Measurements from ENCODE around the gene NMNAT2.
"Not testable (repeated sequence)": the region's sequence is repeated elsewhere in the genome, so short reads cannot be mapped to it uniquely, and the experiment has no call there.

NMNAT2 gene

DNA sequence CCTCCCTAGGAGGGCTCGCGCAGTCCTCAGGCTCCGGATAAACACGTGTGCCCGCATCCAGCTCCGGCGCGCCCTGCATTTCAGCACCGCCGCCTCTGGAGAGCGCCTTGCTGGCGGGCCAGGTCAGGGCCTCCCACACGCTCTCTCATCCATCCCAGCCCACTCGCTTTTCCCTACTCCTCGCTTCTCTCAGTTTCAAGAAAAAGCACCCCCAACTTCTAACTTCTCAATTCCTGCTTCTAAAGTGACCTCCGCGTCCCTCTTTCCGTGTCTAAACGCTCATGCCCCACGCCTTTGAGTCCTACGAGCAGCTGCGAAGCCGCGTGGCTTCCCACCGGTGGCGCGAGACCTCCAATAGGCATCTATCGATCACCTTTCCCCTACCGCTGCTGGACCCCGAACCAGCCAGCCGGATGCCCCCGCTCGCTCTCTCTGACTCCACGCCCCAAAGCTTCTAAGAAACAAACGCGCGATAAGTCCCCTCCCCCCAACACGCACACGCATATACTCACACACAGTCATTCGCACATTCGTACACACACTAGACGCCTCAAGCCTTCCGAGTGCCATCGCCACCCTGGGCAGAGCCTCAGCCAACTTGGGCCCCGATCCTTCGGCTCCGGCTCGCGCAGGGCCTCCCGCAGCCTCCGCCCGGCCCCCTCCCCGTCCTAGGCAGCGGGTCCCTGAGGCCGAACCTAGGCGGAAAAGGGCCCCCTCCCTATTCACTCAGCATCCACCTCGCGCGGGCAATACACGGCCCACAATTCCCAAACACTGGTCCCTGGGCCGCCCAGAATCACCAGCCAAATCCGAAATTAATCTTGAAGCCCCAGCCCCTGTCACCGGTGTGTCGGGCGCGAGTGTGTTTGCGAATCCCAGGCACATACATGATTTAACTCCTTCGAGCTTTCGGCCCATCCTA is 1.1 kb downstream of the NMNAT2 start:
- peak; percentile 61 for DNase-seq

DNA sequence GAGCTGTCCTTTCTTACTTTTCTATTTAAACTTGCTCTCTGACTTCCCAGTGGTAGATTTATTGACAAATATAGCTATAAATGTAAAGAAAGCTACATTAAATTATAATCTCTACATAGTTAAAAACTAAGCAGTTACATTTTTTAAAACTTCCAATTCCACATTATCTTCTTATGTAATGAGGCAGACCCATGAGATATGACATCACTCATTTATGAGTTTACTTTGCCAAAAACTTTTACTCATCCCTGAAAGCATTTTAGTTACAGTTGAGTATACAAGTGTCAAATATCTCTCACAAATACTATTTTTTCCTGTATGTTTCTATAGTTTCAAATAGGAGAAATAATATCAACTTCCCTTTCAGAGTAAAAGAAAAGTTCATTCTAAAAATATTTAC is 3.8 kb downstream of the NMNAT2 start:
- DNase-seq, result no peak

DNA sequence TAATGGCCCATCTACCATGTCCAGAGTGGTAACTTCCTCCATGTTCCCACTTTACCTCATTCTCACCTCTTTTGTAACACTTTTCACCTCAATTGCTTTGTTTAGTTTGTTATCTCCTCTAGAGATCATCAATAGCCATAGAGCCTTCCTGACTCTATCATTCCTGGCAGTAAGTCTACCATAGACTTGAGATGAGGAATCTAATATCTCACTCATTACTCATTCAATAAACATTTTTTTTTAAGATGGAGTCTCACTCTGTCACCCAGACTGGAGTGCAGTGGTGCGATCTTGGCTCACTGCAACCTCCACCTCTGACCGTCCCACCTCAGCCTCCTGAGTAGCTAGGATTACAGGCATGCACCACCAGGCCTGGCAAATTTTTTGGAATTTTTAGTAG is 7.1 kb downstream of the NMNAT2 start:
- no peak for DNase-seq

DNA sequence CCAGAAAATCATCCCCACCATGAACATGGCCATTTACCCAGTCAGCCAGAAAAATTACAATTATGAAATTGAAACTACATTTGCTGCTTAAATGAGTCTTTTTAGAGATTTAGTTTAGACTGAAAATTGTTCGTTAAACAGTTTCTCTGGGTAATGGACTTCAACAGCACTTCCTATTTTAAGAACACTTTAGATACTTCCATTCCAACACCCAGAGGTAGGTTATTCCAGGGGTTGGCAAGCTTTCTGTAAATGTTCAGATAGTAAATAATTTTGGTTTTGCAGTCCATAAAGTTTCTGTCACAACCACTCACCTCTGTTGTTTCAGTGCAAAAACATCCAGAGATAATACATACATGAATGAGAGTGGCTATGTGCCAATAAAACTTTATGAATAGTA is 10.2 kb downstream of the NMNAT2 start:
- no peak for DNase-seq

DNA sequence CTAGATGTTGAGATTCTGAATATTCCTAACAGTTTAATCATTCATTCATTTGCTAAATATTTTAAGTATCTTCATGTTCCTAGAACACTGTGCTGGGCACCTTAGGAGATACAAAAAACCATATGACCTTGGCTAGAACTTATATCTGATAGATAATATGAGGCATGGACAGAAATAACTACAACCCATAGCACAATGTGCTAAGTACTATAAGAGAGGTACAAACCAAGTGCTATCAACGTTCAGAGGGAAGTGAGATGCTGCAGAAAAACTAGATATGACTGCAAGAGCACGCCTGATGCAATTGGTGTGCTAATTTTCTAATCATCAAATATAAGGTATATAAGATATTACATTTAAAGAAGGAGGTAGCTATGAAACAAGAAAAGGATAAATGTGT is 10.7 kb downstream of the NMNAT2 start:
- no peak for DNase-seq

DNA sequence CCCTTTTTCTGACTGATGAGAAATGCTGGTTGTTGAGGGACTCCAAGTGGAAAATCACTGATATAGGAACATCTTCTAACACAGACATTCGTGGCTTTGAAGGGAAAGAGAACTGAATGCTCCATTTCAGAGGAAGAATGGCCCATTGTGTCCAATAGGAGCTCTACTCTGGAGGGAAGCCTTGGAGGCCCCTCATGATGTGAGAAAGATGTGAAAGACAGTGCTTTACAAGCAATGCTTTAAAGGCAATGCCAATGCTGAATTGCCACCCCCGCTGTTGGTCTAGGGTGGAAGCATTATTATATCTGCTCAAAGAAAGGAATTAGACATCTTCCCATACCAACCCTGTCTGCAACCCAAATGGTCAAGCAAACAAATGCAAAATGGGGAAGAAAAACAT is 13.7 kb downstream of the NMNAT2 start:
- DNase-seq, result no peak

DNA sequence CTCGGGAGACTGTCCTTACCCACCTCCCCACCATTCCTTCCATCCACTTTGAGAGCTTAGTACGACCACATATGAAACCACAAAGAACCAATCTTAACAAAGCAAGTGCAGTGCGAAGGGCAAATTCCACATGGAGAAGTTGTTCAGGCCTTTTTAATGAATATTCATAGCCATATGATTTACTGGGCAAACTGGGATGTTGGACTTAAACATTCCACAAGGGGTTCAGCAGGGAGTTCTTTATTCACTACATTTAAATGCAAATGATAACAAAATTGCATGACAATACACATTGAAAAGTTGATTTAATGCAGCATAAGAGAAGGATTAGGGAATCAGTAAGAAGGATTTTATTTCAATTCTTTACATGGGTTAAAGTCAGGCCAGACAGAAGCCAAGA is 14.7 kb downstream of the NMNAT2 start:
- no peak for DNase-seq

DNA sequence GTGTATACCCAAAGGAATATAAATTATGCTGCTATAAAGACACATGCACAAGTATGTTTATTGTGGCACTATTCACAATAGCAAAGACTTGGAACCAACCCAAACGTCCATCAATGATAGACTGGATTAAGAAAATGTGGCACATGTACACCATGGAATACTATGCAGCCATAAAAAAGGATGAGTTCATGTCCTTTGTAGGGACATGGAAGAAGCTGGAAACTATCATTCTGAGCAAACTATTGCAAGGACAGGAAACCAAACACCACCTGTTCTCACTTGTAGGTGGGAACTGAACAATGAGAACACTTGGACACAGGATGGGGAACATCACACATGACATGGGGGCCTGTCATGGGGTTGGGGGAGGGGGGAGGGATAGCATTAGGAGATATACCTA is 16.6 kb downstream of the NMNAT2 start:
- not testable (repeated sequence) for DNase-seq

DNA sequence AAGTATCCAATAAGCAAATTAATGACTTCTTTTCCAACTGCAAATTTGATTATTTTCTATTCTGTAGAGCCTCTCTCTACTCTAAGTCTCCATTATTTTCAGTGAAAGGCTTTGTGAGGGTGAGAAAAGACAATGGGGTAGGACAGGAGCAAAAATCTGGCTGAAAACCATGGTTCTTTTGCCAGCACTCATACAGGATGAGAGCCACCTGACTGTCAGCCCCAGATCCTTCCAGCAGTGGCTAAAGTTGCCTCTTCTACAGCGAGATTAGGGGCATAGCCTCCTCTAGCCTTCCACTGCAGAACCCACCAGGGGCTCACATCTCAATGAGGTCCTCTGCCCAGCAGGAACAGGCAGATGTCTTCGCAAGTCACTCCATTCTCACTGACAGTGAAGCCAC is 23.7 kb downstream of the NMNAT2 start:
- DNase-seq, result no peak

DNA sequence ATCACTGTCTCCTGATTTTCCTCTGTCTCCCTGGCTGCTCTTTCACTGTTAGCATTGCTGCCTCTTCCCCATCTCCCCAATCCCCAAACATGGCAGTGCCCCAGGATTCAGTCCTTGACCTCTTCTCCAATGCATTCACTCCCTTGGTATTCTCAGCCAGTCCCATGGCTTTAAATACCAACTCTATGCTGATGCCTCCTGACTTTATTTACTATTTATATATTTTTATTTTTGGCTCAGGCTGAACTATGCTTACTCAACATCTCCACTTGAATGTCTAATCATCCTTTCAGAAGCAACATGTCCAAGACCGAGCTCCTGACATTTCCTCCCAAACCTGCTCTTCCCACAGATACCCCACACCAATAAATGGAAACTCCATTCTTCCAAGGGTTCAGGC is 26.3 kb downstream of the NMNAT2 start:
- DNase-seq, result no peak

DNA sequence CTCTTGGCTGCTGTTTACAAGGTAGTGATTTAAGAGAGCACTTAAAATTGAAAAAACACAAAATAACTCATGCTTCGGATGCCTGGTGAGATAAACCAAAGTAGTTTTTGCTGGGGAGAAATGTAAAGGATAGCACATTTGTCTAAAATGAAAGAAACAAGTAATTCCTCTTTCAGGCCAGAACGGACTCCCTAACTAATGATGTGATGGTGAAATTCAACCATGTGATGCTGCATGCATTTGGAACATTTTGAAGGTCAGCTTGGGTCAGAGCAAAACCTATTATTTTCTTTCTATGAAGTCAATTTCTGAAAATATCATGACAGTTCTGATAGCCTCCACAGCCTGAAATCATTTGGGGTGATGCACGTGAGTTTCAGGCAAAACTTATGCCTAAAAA is 27.6 kb downstream of the NMNAT2 start:
- DNase-seq, result no peak

DNA sequence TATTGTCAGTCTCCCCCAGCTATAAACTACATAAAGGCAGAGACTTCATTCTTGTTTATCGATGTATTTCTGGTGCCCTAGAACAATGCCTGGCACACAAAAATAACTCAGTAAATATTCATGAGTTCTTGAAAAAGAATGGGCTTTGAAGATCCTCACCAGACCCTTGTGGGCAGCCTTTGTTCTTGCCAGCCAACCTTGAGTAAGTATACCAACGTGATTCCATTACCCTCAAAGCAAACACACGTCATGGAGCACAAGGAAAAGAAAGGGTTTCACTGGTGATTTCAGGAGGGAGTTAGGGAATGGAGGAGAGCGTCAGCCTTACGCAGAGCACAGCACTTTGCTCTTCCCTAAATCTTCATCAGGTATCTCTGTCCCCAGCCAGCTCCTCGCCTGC is 29.4 kb downstream of the NMNAT2 start:
- no peak for DNase-seq

DNA sequence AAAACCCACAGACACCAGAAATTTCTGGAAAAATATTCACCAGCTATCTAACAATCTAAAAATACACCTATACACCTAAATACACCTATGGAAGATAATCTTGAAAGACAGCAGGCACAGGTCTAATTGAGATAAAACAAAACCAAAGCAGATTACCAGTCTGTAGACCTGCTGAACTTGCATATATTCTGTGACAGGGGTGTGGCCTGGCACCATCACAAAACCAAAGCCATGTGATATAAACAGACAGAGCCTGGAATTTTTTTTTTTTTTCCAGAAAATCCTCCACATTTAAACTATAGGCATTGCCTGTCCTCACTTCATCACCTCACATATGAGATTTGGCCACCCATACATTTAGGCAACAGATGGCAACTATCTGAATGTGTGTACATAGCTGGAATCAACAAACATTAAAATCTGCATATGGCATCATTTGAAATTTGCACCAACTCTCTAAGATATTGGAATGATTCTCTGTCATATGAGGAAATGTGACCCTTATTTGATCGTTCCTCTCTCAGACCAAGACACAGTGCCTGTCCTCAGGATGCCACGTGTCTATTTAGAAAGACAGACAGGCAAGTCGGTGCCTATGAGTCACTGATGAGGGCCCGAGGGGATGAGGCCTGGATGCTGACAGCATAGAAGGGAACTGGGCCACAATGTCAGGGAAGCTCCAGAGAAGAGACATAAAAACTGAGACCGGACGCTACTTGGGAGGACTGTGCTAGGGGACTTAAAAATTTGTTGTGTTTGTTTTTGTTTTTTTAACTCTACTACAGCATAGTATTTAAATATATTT is 32.6 kb downstream of the NMNAT2 start:
- DNase-seq, result no peak

DNA sequence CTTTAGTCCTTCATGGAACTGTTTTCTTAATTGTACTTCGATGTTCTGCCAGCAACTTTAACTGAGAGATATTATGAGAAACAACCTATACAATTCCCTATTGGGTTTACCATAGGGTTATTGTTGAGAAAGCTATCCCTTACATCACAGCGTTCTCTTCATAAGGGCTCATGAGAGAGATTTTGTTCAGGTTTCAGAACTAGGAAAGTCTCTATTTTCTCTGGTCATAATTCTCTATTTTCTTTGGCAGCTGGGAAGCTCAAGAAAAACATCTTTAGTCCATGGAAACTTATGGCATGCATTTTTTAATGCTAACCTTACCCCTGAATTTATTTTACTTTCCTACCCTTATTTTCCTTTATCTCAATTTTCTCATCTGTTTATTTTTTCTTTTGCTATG is 38.2 kb downstream of the NMNAT2 start:
- no peak for DNase-seq

DNA sequence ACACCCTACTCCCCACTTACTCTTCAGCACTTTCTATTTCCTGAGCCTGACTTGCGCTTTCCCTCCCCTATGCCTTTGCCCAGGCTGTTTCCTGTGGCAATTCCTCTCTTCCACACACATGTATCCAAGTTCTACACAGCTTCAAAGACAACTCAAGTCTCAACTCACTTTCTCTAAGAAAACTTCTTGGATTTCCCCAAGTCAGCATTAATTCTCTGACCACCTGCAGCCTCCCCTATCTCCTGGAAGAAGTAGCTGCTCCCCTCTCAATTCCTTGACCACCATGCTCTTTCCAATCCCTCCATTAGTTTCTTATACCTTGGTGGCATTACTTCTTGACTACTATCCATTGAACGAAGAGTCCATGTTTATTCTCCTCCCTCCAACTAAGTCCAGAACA is 42.8 kb downstream of the NMNAT2 start:
- DNase-seq, result no peak

DNA sequence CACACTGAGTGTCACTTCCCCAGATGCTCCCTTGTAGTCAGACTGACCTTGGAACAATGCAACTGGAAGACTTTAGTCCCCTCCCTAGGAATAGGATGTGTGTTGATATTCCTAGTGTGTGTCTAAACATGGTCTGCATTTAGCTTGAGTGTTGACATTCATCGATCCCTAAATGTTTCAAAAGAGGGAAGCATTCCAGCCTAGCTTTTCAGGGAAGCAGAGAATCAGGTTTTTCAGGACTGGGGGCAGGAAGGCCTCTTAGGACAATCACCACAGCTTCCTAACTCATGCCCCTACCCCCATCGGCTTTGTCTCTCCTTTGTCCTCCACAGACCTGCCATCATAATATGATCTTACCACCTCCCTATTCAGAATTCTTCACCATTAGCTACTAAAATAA is 43.4 kb downstream of the NMNAT2 start:
- no peak for DNase-seq

DNA sequence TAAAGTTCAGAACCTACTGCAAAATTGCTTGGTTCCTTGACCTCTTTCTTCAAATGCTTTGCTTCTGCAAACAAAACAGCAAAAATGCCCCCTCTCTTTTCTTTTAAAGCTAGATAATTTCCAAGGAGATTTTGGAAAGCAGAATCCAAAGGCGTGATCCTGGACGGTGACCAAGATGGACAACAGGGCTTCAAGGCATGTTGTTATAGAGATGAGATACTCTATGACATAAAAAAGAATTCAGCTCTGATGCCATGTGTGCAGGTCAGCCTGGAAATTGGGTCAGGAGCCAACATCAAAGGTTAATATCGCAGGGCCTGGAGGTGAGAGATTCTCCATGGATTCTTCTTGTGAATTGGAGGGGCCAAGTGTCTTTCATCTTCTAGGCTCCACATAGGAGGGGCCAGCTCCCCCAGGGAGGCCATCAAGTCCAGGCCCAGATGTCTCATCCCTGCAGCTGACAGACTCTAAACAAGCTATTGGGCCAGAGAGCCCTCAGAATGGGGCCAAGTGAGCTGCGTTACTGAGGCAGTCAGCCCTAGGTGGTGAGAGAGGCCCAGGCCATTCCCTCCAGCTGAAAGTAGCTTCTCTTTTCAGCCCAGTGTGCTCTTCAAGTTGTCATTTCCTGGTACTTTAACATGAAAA is 45.5 kb downstream of the NMNAT2 start:
- no peak for DNase-seq

DNA sequence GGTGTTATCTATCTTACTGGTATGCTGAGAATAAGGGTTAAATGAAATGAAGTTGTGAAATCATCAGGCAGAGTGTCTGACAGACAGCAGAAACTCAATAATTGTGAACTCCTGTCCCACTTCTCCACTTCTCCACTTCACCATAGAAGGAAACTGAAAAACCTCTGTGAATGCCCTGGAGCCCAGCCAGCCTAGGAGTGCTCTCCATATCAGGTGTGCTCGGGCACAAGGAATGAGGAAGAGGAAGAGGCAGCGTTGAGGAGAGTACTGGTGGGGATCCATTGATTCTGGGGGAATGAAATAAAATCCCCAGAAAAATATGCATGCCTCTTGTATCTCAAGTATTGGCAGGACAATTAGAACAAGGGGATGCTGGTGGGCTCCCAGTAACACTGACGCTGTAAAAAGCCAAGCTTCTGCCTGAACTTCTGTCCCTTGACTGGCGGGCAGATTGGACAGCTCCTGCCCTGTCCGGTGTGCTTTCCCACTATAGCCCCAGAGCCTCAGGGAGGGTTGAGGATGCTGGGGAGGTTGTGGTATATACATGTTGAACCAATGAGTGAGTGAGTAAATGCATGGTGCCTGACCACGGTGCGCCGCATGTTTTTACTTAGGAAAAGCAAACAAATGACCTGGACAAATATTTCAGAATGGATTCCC is 47.7 kb downstream of the NMNAT2 start:
- no peak for DNase-seq

DNA sequence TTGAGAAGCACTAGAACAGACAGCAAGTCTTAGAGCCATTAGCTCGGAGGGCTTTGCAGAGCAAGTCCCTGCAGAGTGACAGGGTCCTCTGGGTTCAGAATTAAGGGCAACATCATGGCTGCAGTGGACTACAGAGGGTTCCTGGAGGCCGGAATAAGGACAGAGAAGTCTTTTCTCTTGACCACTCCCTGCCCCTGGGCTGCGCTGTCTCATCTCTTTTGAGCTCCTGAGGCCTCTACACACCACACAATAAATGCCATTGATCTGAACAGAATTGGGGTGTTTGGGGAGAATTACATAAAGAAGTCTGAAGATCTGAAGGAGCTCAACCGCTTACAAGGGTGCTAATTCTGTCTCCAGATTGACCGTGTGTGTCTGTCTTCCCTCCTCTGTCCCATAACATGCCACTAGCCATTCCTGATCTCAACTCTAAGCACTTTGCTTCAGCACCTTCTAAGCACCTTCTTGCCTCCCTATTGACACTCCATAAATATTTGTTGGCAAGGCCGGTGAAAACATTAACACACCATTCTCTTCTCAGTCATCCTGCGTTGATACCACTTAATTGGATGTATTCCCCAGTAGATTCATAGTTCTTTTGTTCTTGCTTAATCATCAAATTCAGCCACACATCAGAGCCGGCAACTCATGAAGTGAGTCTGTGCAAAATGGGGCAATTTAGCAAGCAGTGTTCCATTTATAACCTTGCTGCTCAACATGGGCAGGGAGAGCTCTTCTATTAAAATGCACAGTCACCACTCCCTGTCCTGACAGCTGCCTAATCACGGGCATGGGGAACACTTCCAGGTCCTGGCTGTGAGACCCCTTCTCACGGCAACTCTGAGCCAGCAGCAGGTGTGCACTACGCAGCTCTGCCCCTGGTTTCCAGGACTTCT is 49.7 kb downstream of the NMNAT2 start:
- peak; percentile 18 for DNase-seq

DNA sequence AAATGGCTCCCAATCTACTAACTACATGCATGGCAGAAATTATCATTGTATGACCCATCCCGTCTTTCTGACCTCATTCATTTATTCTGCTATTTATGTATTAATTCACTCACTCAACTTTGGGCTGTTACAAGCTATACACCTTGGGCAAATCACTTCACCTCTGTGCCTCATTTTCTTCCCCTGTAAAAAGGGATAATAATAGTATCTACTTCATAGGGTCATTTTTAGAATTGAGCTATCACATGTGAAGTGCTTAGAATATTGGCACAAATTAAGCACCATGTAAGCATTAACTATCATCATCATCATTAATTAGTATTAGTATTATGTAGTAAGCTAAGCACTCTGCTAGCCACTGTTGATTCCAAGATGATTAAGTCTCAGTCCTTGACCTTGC is 52.1 kb downstream of the NMNAT2 start:
- DNase-seq, result no peak

DNA sequence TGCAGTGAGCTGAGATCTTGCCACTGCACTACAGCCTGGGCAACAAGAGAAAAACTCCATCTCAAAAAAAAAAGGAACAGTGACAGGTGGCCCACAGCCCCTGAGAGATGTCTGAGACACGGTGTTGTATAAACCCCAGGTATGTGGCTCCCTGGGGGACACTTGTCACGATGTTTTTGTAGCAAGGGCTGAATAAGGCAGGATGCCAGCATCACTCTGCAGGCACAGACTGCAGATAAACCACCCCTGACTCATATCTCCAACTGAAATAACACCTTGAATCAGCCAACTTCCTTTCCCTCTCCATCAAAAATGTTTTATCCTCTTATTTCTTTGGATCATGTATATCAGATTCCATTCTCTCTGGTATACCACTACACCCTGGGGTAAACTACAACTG is 52.5 kb downstream of the NMNAT2 start:
- no peak for DNase-seq

DNA sequence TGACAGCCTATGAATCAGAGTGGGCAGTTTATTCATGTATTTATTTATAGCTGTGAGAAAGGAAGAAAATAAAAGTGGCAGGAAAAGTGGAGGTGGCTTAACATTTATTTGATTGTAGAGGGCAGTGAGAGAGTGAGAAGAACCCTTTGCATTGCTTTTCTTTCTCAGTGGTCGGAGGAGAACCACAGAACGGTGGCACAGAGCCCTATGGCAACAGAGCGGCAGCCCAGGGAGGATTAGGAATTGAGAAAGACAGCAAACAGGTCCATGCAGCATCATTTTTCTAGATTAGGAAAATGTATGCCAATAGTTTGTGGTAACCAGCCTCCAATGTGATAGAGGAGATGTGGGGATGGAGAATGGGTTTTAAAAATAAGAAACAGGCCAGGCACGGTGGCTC is 53.1 kb downstream of the NMNAT2 start:
- DNase-seq, result no peak
